ENCODE results near the gene MAN1C1.

Gene MAN1C1

DNA sequence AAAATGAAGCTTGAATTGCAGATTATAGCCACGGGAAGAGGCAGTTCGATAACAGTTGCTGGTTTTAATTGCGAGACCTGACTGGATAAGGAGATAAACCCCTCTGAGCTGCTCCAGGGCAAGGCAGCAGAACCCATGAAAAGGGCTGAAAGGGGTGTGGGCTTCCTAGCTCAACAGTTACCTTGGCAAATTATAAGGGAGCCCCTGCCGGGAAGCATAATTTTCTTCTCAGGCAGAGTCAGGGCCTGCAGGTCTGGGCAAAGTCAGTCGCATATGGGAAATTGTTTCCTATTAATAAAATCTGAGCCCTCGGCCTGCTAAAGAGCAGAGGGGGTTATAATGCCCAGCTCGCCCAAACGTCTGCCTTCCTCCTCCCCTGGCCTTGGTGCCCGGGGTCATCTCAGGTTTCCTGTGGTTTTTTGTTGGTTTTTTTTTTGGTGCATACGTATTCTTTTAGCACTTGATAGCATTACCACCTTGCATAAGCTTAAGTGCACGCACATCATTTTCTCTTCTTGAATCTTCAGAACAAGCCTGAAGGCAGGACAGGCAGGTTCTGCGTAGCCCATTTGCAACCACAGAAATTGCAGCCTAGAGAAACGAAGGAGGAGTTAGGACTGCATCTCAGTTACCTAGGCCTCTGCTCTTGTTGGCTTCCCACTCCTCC, 149.5 kb downstream of the MAN1C1 start:
- no peak overlapping the region for H3K9ac ChIP-seq (ENCODE audit: low read length)
- no peak overlapping the region for H2BK120ac ChIP-seq (ENCODE audit: low read depth, low read length)
- no peak overlapping the region for H3K4ac ChIP-seq (ENCODE audit: low read depth, low read length)
- H4K8ac ChIP-seq (ENCODE audit: low read depth, low read length) = no peak overlapping the region
- H2AK5ac ChIP-seq (ENCODE audit: low read length) = no peak overlapping the region
- no peak overlapping the region for H3K4me2 ChIP-seq (ENCODE audit: low read length)
- H2BK5ac ChIP-seq (ENCODE audit: low read length) = no peak overlapping the region
- H2BK15ac ChIP-seq (replicated peaks; ENCODE audit: low read depth) = no peak overlapping the region
- H3K79me1 ChIP-seq (ENCODE audit: low read length) = no peaks in the 10 kb centered on the region
- no peaks in the 10 kb centered on the region for H3K4me1 ChIP-seq (ENCODE audit: control insufficient read depth, low read depth, low read length)
- no CpG with 5 or more reads among the region's 13 CpGs for WGBS (ENCODE audit: extremely low coverage, insufficient coverage, low lambda C conversion rate)
- H3K36me3 ChIP-seq (ENCODE audit: control insufficient read depth, insufficient read depth, low read length) = no peaks in the 10 kb centered on the region
- H3K27me3 ChIP-seq (ENCODE audit: insufficient read depth, low read length, poor library complexity) = no peaks in the 10 kb centered on the region
- no peak for DNase-seq
- H3K79me2 ChIP-seq (ENCODE audit: control insufficient read depth, insufficient read depth, low read length) = no peaks in the 10 kb centered on the region
- H4K5ac ChIP-seq (ENCODE audit: low read length) = no peak overlapping the region
- no peak overlapping the region for H3K56ac ChIP-seq (ENCODE audit: low read length)
- H3K18ac ChIP-seq (ENCODE audit: low read length) = no peak overlapping the region
- no peak overlapping the region for H3K23ac ChIP-seq (ENCODE audit: low read length)
- H3K4me3 ChIP-seq (ENCODE audit: low read length) = no peak overlapping the region
- no peak overlapping the region for H3K27ac ChIP-seq (ENCODE audit: low read depth, low read length)

DNA sequence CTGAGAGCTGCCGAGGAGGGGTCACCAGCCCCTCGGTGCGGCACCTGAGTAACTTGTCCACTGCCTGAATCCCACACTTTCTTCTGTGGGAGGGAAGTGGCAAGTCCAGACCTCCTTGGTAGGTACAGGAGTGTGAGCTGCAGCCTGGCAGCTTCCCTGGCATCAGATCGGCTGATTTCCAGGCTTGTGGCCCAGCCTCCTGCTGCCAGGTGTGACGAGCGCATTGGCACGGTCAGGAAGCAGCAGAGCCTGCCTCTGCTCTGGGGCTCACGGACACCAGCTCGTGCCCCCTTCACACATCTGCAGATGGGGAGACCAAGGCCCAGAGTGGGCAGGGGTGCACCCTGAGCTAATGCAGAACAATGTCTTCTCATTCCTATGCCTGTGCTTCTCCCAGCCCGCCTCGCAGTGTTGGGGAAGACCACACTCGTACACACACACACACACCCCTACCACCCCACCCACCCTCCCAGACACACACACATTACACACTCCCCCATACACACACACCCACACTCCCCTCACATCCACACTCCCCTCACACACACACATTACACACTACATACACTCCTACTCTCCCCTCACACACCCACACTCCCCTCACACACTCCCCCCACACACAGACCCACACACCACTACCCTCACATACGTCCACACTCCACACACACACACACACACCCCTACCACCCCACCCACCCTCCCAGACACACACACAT, 150.3 kb downstream of the MAN1C1 start:
- Histone ChIP-seq H3K4me2 (ENCODE audit: low read length) (no peak overlapping the region), H2BK5ac (ENCODE audit: low read length) (no peak overlapping the region), H4K5ac (ENCODE audit: low read length) (no peak overlapping the region), H2AK5ac (ENCODE audit: low read length) (no peak overlapping the region), H2BK120ac (ENCODE audit: low read depth, low read length) (no peak overlapping the region), H4K8ac (ENCODE audit: low read depth, low read length) (no peak overlapping the region), H3K4me1 (ENCODE audit: control insufficient read depth, low read depth, low read length) (no peaks in the 10 kb centered on the region), H3K9ac (ENCODE audit: low read length) (no peak overlapping the region), H3K56ac (ENCODE audit: low read length) (no peak overlapping the region), H2BK15ac (replicated peaks; ENCODE audit: low read depth) (no peak overlapping the region), H3K18ac (ENCODE audit: low read length) (no peak overlapping the region), H3K4ac (ENCODE audit: low read depth, low read length) (no peak overlapping the region), H3K79me2 (ENCODE audit: control insufficient read depth, insufficient read depth, low read length) (no peaks in the 10 kb centered on the region), H3K4me3 (ENCODE audit: low read length) (no peak overlapping the region), H3K79me1 (ENCODE audit: low read length) (no peaks in the 10 kb centered on the region), H3K23ac (ENCODE audit: low read length) (no peak overlapping the region), H3K36me3 (ENCODE audit: control insufficient read depth, insufficient read depth, low read length) (no peaks in the 10 kb centered on the region), H3K27ac (ENCODE audit: low read depth, low read length) (no peak overlapping the region), H3K27me3 (ENCODE audit: insufficient read depth, low read length, poor library complexity) (no peaks in the 10 kb centered on the region)
- DNase-seq = no peak
- 100% methylated on average over 1 of the region's 13 CpGs for WGBS (ENCODE audit: extremely low coverage, insufficient coverage, low lambda C conversion rate)

DNA sequence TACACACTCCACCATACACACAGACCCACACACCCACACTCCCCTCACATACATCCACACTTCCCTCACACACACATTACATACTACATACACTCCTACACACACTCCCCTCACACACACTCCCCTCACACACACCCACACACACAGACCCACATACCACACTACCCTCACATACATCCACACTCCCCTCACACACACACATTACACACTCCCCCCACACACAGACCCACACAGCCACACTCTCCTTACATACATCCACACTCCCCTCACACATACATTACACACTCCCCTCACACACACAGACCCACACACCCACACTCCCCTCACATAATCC, 150.8 kb downstream of the MAN1C1 start:
- no peak overlapping the region for H3K9ac ChIP-seq (ENCODE audit: low read length)
- no peak overlapping the region for H3K4ac ChIP-seq (ENCODE audit: low read depth, low read length)
- H3K4me3 ChIP-seq (ENCODE audit: low read length) = no peak overlapping the region
- no peaks in the 10 kb centered on the region for H3K79me2 ChIP-seq (ENCODE audit: control insufficient read depth, insufficient read depth, low read length)
- H4K8ac ChIP-seq (ENCODE audit: low read depth, low read length) = no peak overlapping the region
- no peaks in the 10 kb centered on the region for H3K27me3 ChIP-seq (ENCODE audit: insufficient read depth, low read length, poor library complexity)
- H2BK5ac ChIP-seq (ENCODE audit: low read length) = no peak overlapping the region
- no peak overlapping the region for H2BK15ac ChIP-seq (replicated peaks; ENCODE audit: low read depth)
- H3K36me3 ChIP-seq (ENCODE audit: control insufficient read depth, insufficient read depth, low read length) = no peaks in the 10 kb centered on the region
- H3K23ac ChIP-seq (ENCODE audit: low read length) = no peak overlapping the region
- no peak overlapping the region for H3K18ac ChIP-seq (ENCODE audit: low read length)
- H3K4me2 ChIP-seq (ENCODE audit: low read length) = no peak overlapping the region
- H4K5ac ChIP-seq (ENCODE audit: low read length) = no peak overlapping the region
- H2AK5ac ChIP-seq (ENCODE audit: low read length) = no peak overlapping the region
- H3K4me1 ChIP-seq (ENCODE audit: control insufficient read depth, low read depth, low read length) = no peaks in the 10 kb centered on the region
- no peak for DNase-seq
- no peaks in the 10 kb centered on the region for H3K79me1 ChIP-seq (ENCODE audit: low read length)
- no peak overlapping the region for H2BK120ac ChIP-seq (ENCODE audit: low read depth, low read length)
- no peak overlapping the region for H3K56ac ChIP-seq (ENCODE audit: low read length)
- no peak overlapping the region for H3K27ac ChIP-seq (ENCODE audit: low read depth, low read length)

DNA sequence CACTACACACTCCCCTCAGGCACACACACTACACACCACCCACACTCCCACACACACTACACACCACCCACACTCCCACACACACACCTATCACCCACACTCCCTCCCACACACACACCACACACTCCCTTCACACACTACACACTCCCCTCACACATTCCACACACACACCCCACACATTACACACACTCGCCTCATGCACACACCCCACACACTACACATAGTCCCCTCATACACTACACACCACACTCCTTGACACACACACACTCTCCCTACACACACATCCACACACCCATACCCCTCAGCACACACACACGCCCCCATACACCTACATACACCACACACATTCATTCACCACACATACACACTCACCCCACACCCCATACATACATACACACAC, 152.4 kb downstream of the MAN1C1 start:
- Histone ChIP-seq H3K4me3 (ENCODE audit: low read length) (no peak overlapping the region), H4K5ac (ENCODE audit: low read length) (no peak overlapping the region), H2AK5ac (ENCODE audit: low read length) (no peak overlapping the region), H2BK5ac (ENCODE audit: low read length) (no peak overlapping the region), H3K4ac (ENCODE audit: low read depth, low read length) (no peak overlapping the region), H3K23ac (ENCODE audit: low read length) (no peak overlapping the region), H2BK15ac (replicated peaks; ENCODE audit: low read depth) (no peak overlapping the region), H3K4me1 (ENCODE audit: control insufficient read depth, low read depth, low read length) (no peaks in the 10 kb centered on the region), H3K9ac (ENCODE audit: low read length) (no peak overlapping the region), H3K79me1 (ENCODE audit: low read length) (no peaks in the 10 kb centered on the region), H3K18ac (ENCODE audit: low read length) (no peak overlapping the region), H3K36me3 (ENCODE audit: control insufficient read depth, insufficient read depth, low read length) (no peaks in the 10 kb centered on the region), H3K56ac (ENCODE audit: low read length) (no peak overlapping the region), H3K27me3 (ENCODE audit: insufficient read depth, low read length, poor library complexity) (no peaks in the 10 kb centered on the region), H3K79me2 (ENCODE audit: control insufficient read depth, insufficient read depth, low read length) (no peaks in the 10 kb centered on the region), H2BK120ac (ENCODE audit: low read depth, low read length) (no peak overlapping the region), H3K4me2 (ENCODE audit: low read length) (no peak overlapping the region), H4K8ac (ENCODE audit: low read depth, low read length) (no peak overlapping the region), H3K27ac (ENCODE audit: low read depth, low read length) (no peak overlapping the region)
- 100% methylated on average over 2 of the region's 2 CpGs for WGBS (ENCODE audit: extremely low coverage, insufficient coverage, low lambda C conversion rate)
- DNase-seq = no peak

DNA sequence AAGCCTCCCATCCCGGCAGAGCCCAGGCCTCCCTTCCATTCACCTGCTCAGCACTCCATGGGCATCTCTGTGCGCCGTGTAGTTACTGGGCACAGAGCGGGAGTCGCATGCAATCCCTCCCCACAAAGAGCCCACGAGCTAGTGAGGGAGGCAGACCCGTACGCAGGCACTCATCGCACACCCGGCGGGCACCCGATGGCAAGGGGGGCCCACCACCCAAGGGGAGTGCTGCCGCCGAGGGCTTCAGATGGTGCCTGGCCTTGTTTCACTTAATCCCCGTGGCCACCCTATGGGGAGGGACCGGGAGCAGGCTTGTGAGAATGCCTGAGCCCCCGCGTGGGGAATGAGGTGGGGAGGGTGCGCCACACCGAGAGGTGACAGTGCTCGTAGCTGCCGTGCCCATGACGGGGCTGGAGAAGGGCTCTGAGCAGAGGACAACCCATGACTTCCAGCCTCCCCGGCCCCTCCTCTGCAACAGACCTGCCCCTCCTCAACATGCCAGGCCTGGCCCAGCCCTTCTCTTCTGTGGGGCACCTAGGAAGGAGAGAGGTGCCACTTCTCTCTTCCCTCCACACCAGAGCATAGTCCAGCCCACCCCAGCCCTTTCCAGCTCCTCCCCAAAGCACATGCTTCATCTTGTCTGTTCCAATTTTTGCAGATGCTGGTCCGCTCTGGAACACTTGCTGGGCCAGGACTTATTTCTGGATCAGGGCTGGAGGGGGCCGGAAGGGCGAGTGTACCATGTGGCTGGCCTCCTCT, 153.2 kb downstream of the MAN1C1 start:
- H2BK120ac ChIP-seq (ENCODE audit: low read depth, low read length) = no peak overlapping the region
- H4K8ac ChIP-seq (ENCODE audit: low read depth, low read length) = no peak overlapping the region
- H2AK5ac ChIP-seq (ENCODE audit: low read length) = no peak overlapping the region
- H3K27ac ChIP-seq (ENCODE audit: low read depth, low read length) = no peak overlapping the region
- no peak overlapping the region for H4K5ac ChIP-seq (ENCODE audit: low read length)
- DNase-seq = no peak
- H3K79me1 ChIP-seq (ENCODE audit: low read length) = no peaks in the 10 kb centered on the region
- no CpG with 5 or more reads among the region's 27 CpGs for WGBS (ENCODE audit: extremely low coverage, insufficient coverage, low lambda C conversion rate)
- H3K23ac ChIP-seq (ENCODE audit: low read length) = no peak overlapping the region
- no peak overlapping the region for H2BK5ac ChIP-seq (ENCODE audit: low read length)
- no peak overlapping the region for H3K9ac ChIP-seq (ENCODE audit: low read length)
- no peaks in the 10 kb centered on the region for H3K36me3 ChIP-seq (ENCODE audit: control insufficient read depth, insufficient read depth, low read length)
- H3K27me3 ChIP-seq (ENCODE audit: insufficient read depth, low read length, poor library complexity) = no peaks in the 10 kb centered on the region
- no peak overlapping the region for H3K56ac ChIP-seq (ENCODE audit: low read length)
- no peak overlapping the region for H3K4me2 ChIP-seq (ENCODE audit: low read length)
- H3K4ac ChIP-seq (ENCODE audit: low read depth, low read length) = no peak overlapping the region
- no peak overlapping the region for H2BK15ac ChIP-seq (replicated peaks; ENCODE audit: low read depth)
- no peak overlapping the region for H3K18ac ChIP-seq (ENCODE audit: low read length)
- no peak overlapping the region for H3K4me3 ChIP-seq (ENCODE audit: low read length)
- H3K4me1 ChIP-seq (ENCODE audit: control insufficient read depth, low read depth, low read length) = no peaks in the 10 kb centered on the region
- H3K79me2 ChIP-seq (ENCODE audit: control insufficient read depth, insufficient read depth, low read length) = no peaks in the 10 kb centered on the region
